Posterior vena cava (tissue), 2 donors: ENCODE data around the gene CHST11. TPM values are rescaled to one million over a fixed set of nuclear protein-coding genes. Genes with fewer than 3 reads are reported as not detected.

Experiments
- DNase-seq: peaks from one replicate; pipeline ENCODE4 v3.0.0-alpha.2; 2020; ENCODE audit warnings: low spot score
- intact Hi-C, 2 donors: fragments of 100-400 bp; cut with DNase I; formaldehyde crosslinking; loops; one replicate each; pipeline versions ENCODE4 v1.14.1 to v1.14.2; 2022 to 2023
- total RNA-seq, 2 donors: library from RNA; stranded (reverse); fragmentation: NEBNext Ultra II Directional; extraction: Animal tissue kit (Norgen Biotek cat#: 25700); gene quantifications; one replicate each; pipeline ENCODE4 v1.2.1, GENCODE V29; 2021
- donor health status: DM: yes; HTN: yes; CAD: no.
- donor health status: DM: yes; HTN: yes; CAD: no.

Gene CHST11
- total RNA-seq, 2 donors from 2014 or later, result 17.1 to 17.4 TPM

DNA sequence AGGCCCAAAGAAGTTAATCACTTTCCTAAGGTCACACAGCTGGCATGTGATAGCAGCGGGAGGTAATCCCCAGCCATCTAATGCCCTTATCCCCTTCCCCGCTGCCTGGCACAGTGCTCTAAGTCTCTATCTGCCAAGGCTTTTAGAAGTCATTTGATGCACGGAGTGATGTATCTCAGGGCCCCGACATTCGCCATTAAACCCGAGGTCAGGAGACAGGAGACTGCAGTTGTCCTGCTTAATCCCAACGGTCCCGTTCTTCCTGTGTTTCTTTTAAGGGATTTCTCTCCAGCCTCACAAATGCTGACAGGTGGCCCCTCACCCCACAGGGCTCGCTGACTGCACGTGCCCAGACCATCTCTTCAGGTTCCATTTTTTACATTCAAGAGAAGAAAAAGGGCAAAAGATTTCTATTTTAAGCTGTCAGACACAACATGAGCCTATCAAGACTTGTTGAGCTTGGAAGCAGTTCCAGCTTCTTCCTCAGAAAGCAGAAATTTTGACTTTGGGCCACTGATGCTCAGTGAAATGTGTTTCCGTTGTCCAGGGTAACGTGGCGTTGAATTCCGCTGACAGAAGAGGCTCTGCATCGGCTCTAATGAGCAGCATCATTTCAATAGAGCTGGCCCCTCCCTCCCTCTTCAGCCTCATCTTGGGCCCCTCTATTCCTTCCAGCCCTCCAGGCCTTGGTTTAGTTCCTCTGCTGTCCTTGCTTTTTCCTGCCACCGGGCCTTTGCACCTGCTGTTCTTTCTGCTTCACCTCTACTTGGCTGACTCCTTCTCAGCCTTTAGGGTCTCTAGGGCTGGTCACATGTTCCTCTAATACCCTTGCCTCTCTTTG lies 171.5 kb downstream of the CHST11 start:
- DNase-seq, result no peak
- intact Hi-C loops, result no loop called here

- DNase-seq, result no peak
- intact Hi-C loops, result no loop called here
These were observed 172.0 kb downstream of the CHST11 start for GRCh38 chr12:104628831-104629135.

DNA sequence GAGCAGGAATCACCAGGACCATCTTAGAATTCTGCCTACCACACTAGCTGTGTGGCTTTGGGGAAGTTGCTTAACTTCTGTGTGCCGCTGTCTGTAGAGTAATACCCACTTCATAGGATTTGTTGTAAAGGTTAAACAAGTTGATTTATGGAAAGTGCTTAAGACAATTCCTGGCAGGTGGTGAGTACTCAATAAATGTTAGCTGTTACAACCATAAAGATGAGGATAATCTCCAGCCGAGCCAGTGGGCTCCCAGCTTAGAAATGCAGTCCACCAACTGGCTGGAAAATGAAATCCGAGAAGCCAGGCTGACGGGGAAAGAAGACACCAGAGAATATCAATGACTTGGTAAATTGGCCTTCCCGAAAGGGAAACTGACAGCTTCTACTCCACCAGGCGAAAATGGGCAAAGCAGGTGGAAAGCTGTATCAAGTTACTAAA lies 173.5 kb downstream of the CHST11 start:
- intact Hi-C loops, result no loop called here
- no peak for DNase-seq

- intact Hi-C loops, result no loop called here
- DNase-seq, result no peak
These were observed 175.1 kb downstream of the CHST11 start for GRCh38 chr12:104631867-104632266.

GRCh38 chr12:104632724-104633201 lies 176.0 kb downstream of the CHST11 start:
- DNase-seq, result no peak
- intact Hi-C loops, result no loop called here

DNA sequence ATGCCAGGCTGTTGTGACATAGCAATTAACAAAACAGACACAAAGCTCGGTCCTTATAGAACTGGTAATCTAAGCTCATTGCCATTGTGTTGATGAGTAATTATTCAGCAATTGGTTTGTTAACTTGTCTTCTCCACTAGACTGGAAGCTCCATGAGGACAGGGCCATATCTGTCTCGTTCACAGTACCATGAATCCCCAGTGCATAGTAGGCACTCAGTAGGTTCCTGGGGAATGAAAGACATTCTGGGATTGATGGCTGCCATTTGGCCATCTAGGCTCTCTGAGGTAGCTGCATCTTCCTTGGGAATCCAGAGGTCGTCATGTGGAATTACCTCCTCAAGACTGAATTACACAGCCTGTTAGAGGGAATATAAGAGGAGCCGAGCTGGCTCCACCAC lies 177.3 kb downstream of the CHST11 start:
- DNase-seq, result no peak
- intact Hi-C loops, result no loop called here

DNA sequence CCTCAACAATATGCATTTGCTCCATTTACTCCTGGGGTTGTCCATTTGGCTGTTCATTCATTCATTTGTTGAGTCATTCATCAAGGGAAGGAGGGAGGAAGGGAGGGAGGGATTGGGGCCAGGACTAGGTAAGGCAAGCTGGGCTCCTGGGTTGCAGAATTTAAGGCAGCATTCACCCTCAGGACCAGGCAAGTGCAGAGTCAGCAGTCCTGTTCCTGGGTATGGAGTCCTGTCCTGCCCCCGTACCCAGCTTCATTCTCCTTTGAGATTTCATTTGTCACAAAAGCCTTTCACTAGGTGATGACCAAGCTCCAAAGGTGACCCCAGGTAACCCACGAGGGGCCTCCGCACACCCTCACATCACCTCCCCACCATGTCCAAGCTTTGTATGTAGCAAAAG lies 178.1 kb downstream of the CHST11 start:
- intact Hi-C loops, result no loop called here

GRCh38 chr12:104635607-104636343 lies 179.0 kb downstream of the CHST11 start:
- DNase-seq, result no peak
- intact Hi-C loops, result no loop called here

More for the DNA sequence above, 178.1 kb downstream of the CHST11 start:
- no peak for DNase-seq

DNA sequence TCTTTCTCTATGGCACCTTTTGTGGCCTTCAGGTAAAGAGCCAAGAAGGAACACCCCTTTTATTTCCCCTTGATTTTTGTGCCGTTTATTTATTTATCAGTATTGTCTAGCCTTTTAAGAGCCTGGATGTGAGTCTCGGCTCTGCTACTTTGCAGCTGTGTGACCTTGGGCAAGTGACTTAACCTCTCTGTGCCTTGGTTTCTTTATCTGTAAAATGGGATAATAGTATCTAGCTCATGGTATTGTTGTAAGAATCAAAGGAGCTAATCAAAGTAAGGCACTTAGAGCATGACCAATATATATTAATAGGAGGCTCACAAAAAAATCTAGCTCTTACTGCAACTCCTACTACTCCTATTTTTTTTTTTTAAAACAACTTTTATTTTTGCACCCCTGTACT lies 179.7 kb downstream of the CHST11 start:
- intact Hi-C loops, result no loop called here
- DNase-seq, result no peak

- intact Hi-C loops, result no loop called here
These were observed 180.9 kb downstream of the CHST11 start for GRCh38 chr12:104637604-104638003.

GRCh38 chr12:104638218-104638850 lies 181.6 kb downstream of the CHST11 start:
- intact Hi-C loops, result no loop called here
- no peak for DNase-seq

More at GRCh38 chr12:104637604-104638003, 180.9 kb downstream of the CHST11 start:
- DNase-seq, result no peak

GRCh38 chr12:104638851-104639240 lies 182.1 kb downstream of the CHST11 start:
- intact Hi-C loops, result no loop called here
- no peak for DNase-seq

GRCh38 chr12:104640956-104641355 lies 184.2 kb downstream of the CHST11 start:
- intact Hi-C loops, result no loop called here
- DNase-seq, result no peak

GRCh38 chr12:104641862-104642261 lies 185.1 kb downstream of the CHST11 start:
- no peak for DNase-seq
- intact Hi-C loops, result no loop called here

DNA sequence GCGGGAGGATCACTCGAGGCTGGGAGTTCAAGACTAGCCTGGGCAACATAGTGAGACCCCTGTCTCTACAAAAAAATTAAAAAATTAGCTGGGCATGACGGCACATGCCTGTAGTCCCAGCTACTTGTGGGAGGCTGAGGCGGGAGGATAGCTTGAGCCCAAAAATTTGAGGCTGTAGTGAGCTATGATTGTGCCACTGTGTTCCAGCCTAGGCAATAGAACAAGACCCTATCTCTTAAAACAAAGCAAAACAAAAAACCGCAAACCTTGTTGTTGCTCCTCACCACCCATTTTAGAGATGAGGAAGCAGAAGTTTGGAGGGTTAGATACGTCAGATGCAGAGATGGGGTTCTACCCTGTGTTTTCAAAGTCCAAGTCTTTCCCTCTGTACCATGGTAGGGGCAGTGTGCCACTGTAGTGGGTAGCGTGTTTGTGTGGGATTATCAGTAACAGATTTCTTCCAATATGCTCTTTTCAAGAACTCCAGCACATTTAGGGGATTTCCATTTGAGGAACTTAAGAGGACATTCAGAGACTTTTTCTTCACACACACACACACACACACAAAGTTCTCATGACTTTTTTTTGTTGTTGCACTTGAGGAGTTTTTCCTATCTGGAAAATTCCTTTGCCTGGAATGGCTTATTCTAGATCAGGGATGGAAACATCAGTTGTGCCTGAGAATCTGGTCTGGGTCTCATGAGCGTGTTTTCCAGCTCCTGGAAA lies 186.5 kb downstream of the CHST11 start:
- DNase-seq, result no peak
- intact Hi-C loops, result no loop called here

DNA sequence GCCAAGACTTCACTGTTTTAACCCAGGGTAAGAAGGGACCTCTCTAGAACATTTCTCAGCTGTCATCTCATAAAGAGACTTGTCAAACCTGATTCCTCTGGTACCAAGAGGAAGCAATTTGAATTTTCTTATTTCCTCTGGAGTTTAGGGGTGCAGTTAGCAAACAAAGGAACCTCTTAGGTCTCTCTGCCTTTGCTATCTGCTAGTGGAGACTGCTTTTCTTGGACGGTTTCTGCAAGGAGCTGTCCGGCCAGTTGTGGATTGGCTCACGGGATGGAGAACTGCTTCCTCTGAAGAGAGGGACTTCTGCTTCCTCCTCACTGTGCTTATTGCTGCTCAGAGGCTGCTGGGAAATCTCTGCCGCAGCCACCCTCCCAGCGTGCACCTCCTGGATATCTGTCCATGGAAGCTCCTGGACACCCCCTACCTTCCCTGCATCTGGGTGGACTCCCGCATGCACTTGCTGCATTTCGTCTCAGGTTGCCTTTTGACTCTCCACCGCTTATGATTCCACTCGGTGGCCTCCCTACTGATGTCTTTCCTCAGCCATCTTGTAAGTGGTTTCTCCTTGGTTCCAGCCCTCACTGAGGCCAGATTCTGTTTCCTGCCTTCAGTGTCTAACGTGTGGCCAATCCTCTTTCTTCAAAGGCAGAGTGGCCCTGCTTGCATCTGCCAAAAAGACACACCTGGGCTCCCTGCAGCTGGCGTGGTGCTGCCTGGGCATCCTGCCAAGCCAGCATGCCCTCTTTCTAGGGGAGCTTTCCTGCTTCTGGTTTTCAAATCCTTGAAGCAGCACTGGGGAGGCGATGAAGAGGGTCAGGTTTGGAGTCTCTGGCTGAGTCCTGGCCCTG lies 187.3 kb downstream of the CHST11 start:
- DNase-seq, result no peak
- intact Hi-C loops, result no loop called here

- DNase-seq, result no peak
- intact Hi-C loops, result no loop called here
These were observed 192.0 kb downstream of the CHST11 start for GRCh38 chr12:104648756-104649155.

DNA sequence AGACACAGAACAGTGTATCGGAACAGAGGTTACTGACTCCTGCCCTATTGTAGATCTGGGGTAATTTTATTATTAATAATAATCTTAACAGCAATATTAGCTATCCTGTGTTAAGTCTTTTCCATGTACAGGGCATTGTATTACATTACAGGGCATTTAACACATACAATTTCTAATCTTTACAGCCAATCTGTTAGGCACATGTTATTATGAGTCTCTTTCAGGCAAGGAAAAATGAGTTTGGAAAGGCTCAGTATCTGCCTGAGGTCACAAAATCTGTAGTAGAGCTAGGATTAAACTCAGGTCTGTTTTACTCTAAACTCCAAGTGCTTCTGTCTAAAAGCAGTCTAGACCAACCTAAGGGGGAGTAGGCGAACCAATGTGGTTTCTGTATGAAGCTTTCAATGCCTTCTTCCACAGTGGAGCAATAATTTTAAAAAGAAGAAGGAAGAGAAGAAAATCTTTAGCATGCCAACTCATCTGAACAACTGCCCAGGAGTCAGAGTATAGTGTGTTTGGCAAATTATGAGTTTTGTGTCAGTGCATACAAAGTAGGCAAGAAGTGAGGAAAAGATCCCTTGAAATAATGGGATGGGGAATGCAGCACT lies 192.6 kb downstream of the CHST11 start:
- no peak for DNase-seq
- intact Hi-C loops, result no loop called here
